NK-92 treated with Interleukin-12 subunit alpha and Interleukin-12 subunit beta, amount 100 ng/mL, for 24 hours (cell line): ENCODE results near the gene LRRC14B.

Experiments used
- DNase-seq: peaks from one replicate; lab custom pipeline; 2025; lab: John Stamatoyannopoulos, UW

The LRRC14B gene

DNA sequence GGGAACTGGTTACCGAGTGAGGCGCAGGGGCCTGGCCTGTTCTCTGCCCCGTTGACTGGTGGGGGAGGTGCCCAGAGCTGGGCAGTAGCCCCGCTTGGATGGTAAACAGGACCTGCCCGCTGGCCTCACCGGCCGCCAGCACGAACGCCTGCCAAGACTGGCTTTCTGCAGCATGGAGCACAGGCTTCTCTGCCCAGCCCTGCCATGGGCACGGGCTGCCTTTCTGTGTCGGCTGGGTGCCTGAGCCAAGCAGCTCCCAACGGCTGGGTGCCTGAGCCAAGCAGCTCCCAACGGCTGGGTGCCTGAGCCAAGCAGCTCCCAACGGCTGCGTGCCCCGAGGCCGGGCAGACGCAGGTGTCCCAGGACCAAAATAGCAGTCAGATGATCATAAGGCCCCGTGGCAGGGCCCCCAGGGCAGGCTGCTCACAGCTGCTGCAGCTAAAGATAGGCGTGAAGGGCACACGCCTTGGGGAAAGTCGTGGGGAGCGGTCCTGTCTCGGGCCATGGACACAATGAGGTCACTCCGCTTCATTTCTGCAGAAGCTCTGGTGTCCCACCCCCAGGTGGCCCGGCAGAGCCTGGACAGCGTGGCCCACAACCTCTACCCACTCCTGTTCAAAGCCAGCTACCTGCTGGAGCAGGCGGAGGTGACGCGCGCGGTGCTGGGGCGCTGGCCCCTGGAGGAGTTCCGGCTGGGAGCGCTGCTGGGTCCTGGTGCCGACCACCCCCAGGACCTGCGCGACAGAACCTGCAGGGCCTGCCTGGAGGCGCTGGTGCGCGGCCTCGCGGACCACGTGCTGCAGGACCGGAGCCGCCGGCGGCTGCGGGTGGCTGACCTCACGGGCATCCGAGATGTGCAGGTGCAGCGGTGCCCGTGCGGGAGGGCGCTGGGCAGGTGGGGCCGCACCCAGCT, at the start of gene LRRC14B:
Gene LRRC14B, plus strand, starts transcription at position 460 of the 913 bp plus-strand sequence. Its CDS starts 44 bp downstream, at position 504.
- DNase-seq: no peak

DNA sequence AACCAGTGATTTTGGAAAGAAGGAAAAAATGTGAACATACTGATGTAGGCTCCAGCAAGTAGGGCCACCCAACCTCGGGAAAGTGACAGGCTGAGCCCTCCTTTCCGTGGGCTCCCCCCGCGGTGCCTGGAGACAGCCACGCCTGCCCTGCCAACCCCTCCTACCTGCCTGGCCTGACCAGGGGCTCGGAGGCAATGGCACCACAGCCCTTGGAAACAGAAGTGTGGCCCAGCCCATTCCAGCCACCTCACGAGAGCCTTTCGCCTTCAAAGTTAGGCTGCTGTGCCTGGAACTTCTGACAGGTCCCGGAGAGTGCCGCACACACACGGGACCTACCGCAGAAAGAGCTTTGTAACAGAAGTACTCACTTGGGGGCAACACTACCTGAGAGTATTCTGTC, 49.5 kb upstream of the LRRC14B start:
- DNase-seq: no peak

DNA sequence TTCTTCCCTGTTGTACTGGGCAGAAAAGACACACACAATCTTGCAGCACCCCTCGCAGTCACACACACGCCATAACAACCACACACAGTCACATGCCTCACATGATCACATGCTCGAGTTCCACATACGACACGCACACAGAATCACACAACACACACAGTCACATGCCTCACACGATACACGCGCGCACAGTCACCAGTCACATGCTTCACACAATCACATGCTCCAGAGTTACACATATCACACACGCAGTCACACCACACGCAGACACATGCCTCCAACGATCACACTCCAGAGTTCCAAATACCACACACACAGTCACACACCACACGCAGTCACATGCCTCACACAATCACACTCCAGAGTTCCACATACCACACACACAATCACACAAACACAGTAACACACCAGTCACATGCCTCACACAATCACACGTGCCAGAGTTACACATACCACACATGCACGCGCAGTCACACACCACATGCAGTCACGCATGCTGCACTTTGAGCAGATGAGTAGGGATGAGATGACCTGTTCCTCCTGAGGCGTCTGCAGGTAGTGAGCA, 49.0 kb upstream of the LRRC14B start:
- no peak for DNase-seq

DNA sequence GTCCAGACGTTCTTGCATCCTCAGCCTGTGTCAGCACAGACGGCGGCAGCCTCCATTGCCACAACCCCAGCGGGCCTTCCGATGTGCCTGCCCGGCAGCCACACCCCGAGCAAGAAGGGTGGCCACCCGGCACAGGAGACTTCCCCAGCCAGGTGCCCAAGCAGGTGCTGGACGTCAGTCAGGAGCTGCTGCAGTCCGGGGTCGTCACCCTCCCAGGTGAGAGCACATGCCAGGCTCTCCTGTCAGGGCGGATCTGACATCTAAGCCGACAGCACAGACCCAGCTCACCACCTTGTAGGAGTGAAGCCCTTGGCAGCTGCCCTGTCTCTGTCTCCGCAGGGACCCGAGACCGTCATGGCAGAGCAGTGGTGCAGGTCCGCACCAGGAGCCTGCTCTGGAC, 48.3 kb upstream of the LRRC14B start:
- DNase-seq: no peak

DNA sequence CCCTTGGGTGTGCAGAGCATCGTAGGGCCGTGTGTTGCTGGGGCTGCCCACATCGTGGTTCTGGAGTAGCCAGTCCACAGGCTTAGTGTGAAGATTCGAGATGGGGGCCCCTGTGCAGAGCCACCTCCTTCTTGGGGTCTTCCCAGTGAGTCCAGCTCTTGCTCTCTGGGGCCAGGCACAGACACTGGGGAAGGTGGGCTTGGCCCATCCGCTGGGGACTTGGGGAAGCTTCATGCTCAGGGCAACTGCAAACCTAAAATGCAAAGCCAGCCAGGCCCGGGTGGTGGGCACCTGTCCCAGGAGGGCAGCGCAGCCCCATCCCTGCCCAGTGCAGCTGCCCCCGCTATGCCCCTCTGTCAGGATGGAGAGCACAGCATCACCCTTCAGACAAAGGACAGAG, 46.4 kb upstream of the LRRC14B start:
- no peak for DNase-seq

DNA sequence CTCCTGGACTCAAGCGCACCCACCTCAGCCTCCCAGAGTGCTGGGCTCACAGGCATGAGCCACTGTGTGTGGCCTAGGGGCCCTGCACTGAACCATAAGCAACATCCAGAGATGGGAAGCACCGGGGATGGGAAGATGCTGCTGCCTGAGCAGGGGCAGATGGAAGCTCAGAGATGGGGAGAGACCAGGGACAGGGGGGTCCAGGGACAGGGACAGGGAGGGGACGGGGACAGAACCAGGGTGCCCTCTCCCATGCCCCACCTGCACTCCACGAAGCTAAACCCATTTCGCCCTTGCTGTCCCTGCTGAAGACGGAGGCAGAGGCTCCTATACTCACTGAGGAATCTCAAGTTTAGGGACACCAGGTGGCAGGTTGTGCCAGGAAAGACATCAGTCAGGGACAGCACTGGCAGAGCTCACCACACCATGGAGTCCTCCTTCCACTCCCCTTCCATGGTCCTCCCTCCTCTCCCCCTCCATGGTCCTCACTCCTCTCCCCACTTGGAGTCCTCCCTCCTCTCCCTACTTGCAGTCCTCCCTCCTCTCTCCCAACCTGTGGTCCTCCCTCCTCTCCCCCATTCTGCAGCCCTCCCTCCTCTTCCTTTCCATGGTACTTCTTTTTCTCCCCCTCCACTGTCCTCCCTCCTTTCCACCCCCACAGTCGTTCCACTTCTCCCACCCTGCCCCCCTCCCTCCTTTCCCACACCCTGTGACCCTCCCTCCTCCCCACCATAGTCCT, 45.5 kb upstream of the LRRC14B start:
- DNase-seq: no peak

DNA sequence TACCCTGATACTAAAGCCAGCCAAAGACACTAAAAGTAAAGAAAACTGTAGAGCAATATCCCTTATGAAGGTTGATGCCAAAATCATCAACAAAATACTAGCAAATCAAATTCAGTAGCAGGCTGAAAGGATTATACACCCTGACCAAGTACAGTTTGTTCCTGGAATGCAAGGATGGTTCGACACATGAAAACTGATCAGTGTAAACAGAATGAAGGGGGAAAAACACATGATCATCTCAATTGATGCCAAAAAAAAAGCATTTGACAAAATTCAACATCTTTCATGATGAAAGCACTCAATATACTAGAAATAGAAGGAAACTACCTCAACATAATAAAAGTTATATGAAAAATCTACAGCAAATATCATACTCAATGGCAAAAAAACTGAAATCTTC, 43.5 kb upstream of the LRRC14B start:
- DNase-seq: no peak

DNA sequence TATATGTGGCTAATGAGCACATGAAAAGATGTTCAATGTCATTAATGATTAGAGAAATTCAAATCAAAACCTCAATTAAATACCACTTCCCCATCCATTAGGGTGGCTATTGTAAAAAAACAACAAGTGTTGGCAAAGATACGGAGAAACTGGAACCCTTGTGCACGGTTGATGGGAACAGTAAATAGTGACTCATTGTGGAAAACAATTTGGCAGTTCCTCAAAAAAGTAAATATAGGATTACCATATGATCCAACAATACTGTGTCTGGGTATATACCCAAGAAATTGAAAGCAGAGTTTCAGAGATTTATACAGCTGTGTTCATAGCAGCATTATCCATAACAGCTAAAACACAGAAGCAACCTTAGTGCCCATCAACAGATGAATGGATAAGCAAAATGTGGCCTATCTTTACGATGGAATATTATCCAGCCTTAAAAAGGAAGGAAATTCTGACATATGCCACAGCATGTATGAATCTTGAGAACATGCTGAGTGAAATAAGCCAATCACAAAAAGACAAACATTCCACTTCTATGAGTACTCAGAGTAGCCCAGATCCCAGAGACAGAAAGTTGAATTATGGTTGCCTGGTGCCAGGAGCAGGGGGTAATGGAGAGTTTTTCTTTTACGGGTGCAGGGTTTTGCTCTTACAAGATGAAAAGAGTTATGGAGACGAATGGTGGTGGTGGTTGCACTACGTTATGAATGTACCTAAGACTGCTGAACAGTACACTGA, 41.4 kb upstream of the LRRC14B start:
- DNase-seq: no peak

DNA sequence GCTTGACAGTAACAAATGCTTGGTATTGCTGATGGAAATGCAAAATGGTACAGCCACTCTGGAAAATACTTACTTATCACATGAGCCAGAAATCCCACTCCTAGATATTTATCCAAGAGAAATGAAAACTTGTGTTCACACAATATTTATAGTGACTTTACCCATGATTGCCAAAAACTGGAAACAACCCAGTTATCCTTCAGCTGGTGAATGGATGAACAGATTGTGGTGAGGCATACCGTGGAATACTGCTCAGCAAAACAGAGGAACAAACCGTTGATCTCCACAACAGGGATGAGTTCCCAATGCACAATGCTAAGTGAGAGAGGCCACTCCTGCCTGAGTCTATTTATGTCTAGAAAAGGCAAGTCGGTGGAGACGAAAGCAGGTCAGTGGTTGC, 40.5 kb upstream of the LRRC14B start:
- no peak for DNase-seq

DNA sequence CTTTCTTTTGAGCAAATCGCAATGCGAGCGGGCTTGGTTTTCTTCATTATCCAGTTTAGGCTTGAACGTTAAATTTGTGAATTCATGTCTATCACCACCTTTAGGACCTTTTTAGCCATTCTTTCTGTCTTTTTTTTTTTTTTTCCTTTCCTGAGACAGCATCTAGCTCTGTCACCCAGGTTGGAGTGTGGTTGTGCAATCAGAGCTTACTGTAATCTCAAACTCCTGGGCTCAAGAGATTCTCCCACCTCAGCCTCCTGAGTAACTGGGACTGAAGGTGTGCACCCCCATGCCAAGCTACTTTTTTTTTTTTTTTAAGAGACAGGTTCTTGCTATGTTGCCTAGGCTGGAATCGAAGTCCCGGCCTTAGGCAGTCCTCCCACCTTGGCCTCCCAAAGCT, 39.2 kb upstream of the LRRC14B start:
- DNase-seq: no peak

DNA sequence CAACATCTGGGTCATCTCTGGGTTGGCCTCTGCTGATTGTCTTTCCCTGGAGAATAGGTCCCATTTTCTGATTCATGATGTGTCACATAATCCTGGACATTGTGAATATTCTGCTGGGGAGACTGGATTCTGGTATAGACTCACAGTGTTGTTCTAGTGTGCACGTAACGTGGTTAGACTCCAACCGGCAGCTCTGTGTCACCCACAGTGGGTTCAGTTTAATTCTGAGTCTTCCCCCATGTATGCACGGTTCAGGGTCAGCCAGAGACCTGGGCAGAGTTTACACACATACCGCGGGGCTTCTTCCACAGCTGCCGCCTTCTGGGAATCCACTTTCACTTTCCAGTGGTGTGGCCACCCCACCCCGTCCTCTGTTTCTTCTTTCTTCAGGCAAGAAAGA, 38.0 kb upstream of the LRRC14B start:
- DNase-seq: no peak

DNA sequence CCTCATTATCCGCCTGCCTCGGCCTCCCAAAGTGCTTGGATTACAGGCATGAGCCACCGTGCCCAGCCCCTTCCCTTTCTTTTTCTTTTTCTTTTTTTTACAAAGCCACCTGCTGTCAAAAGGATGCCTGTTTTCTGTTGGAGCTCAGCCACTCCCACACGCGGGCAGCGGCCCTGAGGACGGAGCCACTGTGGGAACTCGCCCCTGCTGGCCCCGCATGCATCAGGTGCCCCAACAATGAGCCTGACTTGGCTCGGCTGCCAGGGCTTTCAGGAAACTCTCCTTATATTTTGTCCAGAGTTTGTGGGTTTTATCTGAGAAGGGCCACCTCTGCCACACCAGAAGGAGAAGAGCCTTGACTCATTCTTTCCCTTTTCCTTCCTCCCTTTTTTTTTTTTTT, 37.1 kb upstream of the LRRC14B start:
- no peak for DNase-seq

DNA sequence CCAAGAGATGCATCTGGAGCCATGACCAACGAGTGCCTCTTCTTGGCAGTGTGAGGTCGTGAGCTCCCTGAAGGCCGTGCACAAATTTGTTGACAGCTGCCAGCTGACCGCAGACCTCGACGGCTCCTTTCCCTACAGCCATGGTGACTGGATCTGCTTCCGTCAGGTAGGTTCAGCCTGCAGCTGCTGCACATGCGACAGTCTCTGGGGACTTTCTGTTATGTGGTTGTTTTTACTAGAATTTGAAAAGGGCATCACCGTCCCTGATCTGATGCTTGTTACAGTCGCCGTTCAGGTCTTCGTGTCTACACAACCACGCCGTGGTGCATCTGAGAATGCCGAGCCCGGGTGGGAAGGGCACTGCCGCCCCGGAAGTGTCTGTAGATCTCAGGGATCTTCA, 36.5 kb upstream of the LRRC14B start:
- DNase-seq: no peak

DNA sequence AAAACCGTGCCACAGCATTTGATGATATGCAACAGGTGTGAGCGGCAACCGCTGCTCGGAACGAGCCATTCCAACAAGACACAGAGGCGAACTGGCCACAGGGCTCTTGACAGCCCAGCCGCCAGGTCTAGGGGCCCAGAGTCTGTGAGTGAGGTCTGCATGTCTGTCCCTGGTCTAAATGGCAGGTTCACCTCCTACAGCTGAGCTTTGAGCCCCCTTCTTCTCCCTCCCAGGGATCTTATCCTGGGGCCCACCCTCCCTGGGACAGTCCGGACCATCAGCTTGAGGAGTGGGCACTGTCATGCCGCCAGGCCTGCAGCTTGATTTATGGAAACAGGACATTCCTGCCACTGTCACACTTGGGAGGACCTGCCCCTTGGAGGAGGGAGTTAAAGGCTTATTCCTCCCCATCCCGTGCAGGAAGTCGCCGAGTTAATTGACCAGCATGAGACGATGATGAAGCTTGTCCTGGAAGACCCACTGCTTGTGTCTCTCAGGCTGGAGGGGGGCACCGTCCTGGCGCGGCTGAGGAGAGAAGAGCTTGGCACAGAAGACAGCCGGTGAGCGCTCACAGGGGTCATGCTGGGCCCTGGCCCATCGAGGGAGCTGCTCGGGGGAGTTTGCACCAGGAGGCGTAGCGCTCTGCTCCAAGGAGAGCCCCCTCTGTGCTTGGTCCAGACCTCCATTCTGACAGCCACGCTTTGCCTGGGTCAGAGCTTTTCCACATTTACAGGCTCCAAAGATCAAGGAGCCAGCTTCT, 35.5 kb upstream of the LRRC14B start:
- DNase-seq: no peak

DNA sequence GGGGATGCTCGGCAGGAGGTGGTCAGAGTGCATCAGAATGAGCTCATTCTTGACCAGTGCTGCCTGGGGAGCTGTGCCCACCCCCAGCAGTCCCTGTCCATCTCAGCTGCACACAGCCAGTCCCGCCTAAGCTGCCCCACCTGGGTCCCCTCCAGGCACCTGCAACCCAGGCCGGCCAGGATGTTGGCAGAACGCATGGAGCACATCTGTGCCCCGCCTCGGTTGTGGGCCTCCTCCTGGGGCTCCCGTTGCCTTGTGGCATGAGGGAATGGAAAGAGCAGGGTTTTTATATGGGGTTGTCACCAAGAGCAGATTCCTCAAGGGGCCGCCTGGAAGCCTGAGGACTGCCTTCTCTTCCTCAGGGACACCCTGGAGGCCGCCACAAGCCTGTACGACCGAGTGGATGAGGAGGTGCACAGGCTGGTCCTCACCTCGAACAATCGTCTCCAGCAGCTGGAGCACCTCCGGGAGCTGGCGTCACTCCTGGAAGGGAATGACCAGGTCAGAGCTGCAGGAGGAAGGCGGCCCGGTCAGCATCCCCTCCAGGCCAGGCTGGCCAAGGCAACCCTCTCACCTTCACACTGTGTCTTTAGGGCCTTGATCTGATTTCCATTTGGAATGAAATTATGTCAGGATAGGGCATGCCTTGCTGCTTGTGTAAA, 34.8 kb upstream of the LRRC14B start:
- DNase-seq: no peak

DNA sequence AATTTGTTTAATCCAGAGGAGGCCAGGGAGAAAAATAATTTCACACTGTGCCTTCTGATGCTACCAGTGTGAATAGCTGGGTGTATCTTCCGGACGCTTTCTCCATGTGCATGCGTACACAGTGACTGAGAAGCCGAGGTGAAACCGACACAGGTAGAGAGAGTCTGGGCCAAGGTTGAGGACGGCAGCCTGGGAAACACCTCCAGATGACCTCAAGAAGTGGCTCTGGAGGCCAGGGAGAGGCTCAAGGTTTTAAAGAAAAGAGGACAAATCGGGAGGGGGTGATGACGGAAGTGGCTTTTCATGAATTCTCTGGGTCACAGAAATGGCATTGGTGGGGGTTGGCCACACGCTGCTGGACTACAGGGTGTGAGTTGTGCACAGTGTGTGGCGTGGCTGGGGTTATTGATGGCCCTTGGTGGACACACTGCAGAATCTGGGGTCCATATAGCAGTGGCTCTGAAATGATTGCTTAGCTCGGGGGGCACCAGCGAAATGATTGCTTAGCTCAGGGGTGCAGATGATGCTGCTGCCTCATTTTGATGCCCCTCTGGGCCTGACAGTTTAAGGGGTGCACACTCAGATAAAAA, 34.1 kb upstream of the LRRC14B start:
- DNase-seq: no peak

DNA sequence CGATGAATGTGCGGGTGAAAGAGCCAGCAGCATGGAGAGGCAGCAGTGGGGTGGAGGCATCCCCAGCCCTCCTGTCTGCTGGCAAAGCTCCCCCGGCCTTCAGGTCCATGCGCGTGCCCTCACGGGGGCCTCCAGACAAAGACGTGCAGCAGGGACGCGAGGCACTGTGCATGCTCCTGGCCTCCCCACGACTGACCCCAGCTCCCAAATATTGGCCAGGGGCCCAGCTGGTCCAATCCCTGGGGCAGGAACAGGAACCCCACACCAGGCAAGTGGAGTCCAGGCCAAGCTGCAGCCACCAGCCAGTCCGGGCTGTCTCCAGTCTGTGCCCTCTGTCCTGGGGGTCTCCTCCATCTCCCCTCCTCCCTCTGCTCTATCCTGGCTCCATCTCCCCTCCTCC, 33.5 kb upstream of the LRRC14B start:
- no peak for DNase-seq

DNA sequence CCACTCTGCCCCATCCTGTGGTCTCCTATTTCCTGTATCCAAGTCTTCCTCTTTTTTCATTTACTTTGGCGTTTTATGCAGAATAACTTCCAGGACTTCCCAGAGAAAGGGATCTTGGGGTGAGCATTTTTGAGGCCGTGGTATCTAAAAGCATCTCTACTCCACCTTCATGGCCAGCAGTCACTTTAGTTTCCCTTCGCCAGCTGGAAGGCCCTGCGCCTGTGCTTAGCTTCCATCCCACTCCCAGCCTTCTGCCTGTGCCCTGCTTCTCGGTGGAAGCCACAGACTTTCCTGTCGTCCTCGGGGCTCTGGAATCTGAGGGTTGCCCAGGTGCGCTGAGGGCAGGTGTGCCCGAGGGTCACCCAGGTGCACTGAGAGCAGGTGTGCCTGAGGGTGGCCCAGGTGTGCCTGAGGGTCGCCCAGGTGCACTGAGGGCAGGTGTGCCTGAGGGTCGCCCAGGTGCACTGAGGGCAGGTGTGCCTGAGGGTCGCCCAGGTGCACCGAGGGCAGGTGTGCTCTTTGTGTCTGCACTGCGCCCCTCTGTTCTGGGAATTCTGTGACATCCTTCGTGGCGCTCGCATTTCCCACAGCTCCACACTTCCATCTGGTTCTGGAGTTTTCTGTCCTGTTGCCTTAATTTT, 32.4 kb upstream of the LRRC14B start:
- no peak for DNase-seq

DNA sequence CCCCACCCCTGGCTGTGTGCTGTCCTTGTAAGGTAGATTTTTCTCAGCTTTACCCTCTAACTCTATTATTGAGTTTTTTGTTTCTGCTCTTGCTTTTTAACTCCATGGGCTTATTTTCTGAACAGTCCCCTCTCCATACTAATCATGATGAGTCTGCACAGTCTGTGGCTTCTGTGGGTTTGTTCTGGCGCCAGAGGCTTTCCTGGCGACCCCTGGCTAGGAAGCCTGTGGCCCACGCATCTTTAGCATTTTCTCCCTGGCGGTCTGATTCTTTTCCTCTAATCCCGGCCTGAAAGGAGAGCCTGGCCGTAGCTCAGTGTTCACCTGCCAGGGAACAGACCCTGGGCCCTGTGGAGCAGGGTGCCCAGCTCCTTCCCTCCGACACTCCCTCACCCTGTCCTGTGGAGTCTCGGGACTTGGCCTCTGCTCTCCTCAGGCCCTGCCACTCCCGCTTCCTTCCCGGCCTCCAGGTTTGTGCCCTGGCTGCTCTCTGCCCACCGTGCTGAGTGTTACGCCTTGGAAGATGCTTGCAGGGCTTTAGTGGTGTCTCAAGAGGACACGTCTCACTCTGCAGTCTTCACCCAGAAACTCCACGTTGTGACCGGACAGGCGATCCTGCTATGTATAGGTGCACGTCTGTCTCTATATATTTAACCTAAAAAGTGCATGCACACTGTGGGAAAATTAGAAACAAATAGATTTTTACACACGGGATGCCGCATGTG, 31.7 kb upstream of the LRRC14B start:
- no peak for DNase-seq

DNA sequence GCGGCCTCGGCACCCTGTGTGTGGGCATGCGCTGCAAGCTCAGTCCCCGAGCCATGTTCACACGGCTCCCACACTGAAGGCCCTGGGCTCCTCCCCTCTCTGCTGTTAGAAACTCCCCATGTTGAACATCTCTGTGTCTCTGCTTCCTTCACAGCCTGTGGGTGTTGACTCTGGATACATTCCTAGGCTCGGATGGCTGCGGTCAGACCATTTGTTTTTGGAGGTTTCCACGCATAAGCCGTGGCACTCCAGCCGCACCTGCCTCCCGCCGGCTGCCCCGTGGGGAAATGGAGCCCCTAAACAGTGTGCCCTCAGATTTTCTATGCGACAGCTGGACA, 31.2 kb upstream of the LRRC14B start:
- no peak for DNase-seq
